ENCODE results near the gene NAV2.

NAV2 gene

DNA sequence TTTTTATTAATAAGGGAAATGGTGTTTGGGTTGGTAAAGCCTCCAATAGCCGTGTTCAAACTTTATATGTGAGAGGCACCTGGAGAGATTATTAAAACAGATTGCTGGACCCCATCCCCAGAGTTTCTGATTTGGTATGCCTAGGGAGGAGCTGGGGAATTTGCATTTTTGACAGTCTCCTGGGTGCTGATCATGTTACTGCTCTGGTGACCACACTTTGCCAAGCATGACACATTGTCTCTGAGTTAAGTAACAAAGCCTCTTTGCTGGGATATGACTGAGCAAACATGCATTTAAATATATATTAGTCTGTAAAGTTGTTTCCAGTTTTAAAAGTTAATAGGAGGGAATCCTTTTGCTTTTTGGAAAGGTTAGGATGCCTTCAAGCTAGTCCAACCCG lies 140.4 kb downstream of the NAV2 start:
- Mint-ChIP-seq H3K9me3 (no peaks in the 10 kb centered on the region), H3K27me3 (ENCODE audit: low read depth) (peaks cover 8% of the 10 kb centered on the region), H3K4me3 (no peak overlapping the region), H3K4me1 (ENCODE audit: low read depth) (no peaks in the 10 kb centered on the region), H3K36me3 (ENCODE audit: low read depth) (no peaks in the 10 kb centered on the region), H3K27ac (no peak overlapping the region)

DNA sequence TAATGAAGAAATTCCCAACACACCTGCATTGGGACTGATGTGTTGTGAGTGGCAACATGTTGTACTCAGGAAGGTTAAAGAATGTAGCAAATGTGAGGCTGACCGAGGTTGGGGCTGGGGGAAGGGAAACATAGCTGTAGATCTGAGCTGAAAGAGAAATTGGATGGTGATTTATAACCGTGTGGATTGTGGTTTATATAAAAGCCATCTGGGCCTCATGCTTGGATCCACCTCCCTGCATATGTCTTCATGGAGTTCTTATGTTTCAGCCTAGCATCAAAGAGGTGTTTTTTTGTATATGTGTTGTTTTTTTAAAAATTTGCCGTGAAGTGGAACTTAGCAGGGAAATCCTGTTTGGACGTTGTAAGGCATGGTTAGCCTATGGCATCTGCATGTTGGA lies 141.3 kb downstream of the NAV2 start:
- Mint-ChIP-seq H3K36me3 (ENCODE audit: low read depth) (no peaks in the 10 kb centered on the region), H3K27ac (no peak overlapping the region), H3K27me3 (ENCODE audit: low read depth) (peaks cover 8% of the 10 kb centered on the region), H3K4me3 (no peak overlapping the region), H3K4me1 (ENCODE audit: low read depth) (no peaks in the 10 kb centered on the region), H3K9me3 (no peaks in the 10 kb centered on the region)

DNA sequence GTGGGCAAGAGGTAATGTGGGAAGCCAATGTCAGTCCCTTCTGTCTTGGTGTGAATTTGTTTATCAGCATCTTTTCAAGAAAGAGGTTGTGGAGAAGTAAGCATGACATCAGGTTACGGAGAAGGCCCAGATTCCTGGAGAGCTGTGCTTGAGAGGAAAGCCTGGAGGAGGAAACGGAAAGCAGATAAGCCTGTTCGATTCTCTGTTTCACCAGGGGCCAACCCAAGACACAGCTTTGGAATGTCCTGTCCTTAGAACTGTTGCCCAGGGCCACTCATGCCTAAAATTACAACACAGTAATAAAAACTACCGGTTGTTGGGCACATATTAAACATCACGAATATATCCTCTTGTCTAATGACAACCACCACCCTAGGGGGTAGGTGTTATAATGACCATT lies 148.5 kb downstream of the NAV2 start:
- H3K36me3 Mint-ChIP-seq (ENCODE audit: low read depth), result no peaks in the 10 kb centered on the region
- H3K4me1 Mint-ChIP-seq (ENCODE audit: low read depth), result no peaks in the 10 kb centered on the region
- H3K4me3 Mint-ChIP-seq, result no peak overlapping the region
- no peaks in the 10 kb centered on the region for H3K9me3 Mint-ChIP-seq
- no peak overlapping the region for H3K27ac Mint-ChIP-seq
- no peaks in the 10 kb centered on the region for H3K27me3 Mint-ChIP-seq (ENCODE audit: low read depth)

DNA sequence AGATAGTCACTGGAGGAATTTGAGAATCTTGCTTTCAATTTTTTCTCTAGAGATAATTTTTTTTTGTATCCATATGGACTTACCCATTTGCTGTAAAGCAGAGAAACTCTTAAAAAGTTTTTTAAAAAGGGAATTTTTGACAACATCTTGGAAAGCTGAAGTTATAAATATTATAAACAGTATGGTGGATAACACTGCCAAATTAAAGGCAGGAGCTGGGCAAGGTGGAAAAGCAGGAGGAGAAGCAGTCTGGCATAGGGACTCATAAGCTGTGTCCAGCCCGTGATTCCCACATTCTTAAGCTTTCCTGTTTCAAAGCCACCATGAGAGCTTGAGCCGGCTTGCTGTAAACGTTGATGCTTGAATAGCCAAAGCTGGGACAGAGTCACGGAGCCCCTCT lies 149.5 kb downstream of the NAV2 start:
- H3K9me3 Mint-ChIP-seq, result no peaks in the 10 kb centered on the region

DNA sequence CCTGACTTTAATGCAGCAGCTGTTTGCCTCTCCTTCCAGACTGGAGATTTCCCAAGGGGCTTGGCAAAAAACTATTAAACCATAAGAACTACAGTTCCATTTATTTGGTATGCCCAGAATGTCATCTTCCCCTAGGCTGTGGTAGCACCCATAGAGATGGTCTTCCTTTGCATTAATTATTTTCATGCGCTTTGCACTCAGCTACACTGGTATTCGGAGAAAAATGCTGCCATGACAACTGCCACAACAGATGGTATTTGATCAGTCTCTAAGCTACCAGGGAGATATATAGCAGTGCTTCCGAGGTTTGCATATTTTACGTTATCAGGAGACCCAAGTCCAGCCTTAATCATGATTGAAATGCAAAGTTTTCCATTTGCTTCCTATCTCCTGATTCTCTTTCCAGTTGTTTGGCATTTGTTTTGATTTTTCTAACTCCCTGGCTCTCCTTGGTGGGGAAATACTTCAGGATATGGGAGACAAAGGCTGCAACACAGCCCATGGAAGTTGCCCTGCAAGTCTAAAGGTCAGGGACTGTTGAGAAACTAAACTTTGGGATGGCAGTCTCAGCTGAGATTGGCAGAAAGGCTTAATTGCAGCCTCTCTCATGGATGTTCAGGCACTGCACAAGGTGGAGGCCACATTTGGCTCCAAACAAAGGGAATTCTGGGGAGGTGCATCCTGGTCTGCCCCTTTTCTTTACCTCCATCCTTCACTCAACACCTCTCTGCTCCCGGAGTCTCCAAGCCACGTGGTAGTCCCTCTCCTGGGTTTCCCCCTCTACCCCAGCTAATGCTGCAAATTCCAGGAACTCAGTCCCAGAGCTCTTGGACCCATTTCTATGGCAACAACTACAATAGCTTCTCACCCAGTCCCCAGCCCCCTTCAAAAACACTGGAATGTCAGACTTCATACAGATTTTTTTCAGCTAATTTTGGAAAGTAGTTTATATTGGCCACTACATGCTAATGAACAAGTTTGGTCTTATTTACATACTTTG lies 151.8 kb downstream of the NAV2 start:
- Mint-ChIP-seq H3K4me3 (no peak overlapping the region), H3K36me3 (ENCODE audit: low read depth) (no peaks in the 10 kb centered on the region), H3K27ac (no peak overlapping the region), H3K4me1 (ENCODE audit: low read depth) (no peaks in the 10 kb centered on the region), H3K27me3 (ENCODE audit: low read depth) (no peaks in the 10 kb centered on the region), H3K9me3 (no peaks in the 10 kb centered on the region)

More for the DNA sequence above, 149.5 kb downstream of the NAV2 start:
- Mint-ChIP-seq H3K27ac (no peak overlapping the region), H3K4me1 (ENCODE audit: low read depth) (no peaks in the 10 kb centered on the region), H3K27me3 (ENCODE audit: low read depth) (no peaks in the 10 kb centered on the region), H3K4me3 (no peak overlapping the region), H3K36me3 (ENCODE audit: low read depth) (no peaks in the 10 kb centered on the region)

DNA sequence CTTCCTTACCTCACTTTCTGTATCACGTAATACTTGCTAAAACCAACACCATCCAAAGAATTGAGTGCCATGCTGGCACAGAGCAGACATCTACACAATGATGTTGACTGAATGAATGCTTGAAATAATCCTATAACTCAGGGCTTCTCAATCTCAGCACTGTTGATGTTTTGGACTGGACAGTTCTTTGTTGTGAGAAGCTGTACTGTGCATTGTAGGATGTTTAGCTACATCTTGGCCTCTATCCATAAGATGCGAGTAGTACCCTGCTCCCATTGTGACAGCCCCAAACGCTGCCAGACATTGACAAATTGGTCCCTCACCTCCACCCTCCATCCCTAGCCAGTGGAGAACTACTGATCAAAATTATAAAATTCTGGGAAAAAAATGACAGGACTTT lies 153.4 kb downstream of the NAV2 start:
- Mint-ChIP-seq H3K27me3 (ENCODE audit: low read depth) (no peaks in the 10 kb centered on the region), H3K27ac (no peak overlapping the region), H3K36me3 (ENCODE audit: low read depth) (no peaks in the 10 kb centered on the region), H3K4me1 (ENCODE audit: low read depth) (no peaks in the 10 kb centered on the region), H3K9me3 (no peaks in the 10 kb centered on the region), H3K4me3 (no peak overlapping the region)

DNA sequence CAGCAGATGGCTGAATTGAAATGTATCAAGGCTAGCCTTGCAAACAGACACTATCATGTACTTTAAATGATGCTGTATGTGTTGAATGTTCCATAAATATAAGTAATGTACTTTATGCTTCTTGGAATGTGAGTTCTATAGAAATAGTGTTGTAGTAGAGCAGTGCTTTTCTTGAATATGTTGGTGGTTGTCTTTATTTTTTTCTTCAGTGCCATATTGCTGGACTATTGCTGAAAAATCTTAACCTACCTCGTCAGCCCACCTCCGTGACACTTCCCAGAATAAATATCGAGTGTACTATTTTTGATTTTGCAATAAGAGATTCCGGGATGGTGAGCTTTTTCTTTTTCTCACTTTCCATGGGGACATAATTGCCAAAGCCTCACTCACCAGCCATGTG lies 153.9 kb downstream of the NAV2 start:
- Mint-ChIP-seq H3K27me3 (ENCODE audit: low read depth) (no peaks in the 10 kb centered on the region), H3K4me1 (ENCODE audit: low read depth) (no peaks in the 10 kb centered on the region), H3K36me3 (ENCODE audit: low read depth) (no peaks in the 10 kb centered on the region), H3K27ac (no peak overlapping the region), H3K4me3 (no peak overlapping the region), H3K9me3 (no peaks in the 10 kb centered on the region)

DNA sequence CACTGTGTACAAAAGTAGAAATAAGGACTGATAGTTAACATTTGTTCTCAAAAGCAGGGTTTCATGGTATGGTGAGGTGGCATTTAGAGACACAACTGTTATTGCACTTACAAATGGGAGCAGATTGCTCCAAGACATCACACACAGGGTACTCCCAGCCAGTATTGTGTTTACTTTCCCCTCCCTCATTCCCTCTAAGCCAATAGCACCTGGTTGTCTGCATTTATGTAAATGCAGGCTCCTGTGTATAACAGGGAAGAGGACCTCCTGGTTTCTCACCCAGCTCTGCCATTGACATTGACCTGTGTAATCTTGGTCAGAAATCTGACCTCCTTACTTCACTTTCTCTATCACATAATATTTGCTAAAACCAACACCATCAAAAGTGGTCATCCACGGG lies 154.4 kb downstream of the NAV2 start:
- H3K4me1 Mint-ChIP-seq (ENCODE audit: low read depth), result no peaks in the 10 kb centered on the region

DNA sequence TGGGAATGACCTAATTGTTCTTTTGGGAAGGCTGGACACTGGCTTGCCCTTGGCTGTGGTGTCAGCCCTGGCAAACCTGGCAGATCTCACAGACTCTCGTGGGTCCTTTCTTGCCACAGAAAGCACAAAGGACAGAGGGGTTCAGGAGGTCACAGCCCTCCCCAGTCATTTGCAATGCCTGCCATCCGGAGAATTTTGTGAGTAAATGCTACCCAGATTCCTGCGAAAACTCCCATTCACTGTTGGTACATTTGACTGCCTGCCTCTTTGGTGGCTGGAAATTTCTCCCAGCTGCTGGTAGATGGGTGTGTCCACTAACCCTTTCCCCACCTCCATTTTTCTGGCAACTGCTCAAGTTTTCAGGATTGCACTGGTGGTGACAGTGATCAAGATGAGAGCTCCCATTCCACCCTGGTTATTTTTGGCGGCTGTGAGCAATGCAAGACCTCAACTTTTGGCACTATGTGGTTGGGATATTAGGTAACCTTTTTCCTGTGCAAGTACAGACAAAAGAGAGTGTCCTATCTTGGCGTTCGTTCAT lies 155.7 kb downstream of the NAV2 start:
- H3K27me3 Mint-ChIP-seq (ENCODE audit: low read depth), result no peaks in the 10 kb centered on the region
- H3K36me3 Mint-ChIP-seq (ENCODE audit: low read depth), result no peaks in the 10 kb centered on the region
- no peak overlapping the region for H3K27ac Mint-ChIP-seq
- no peaks in the 10 kb centered on the region for H3K9me3 Mint-ChIP-seq
- H3K4me3 Mint-ChIP-seq, result no peak overlapping the region
- H3K4me1 Mint-ChIP-seq (ENCODE audit: low read depth), result no peaks in the 10 kb centered on the region

More for the DNA sequence above, 154.4 kb downstream of the NAV2 start:
- Mint-ChIP-seq H3K4me3 (no peak overlapping the region), H3K27me3 (ENCODE audit: low read depth) (no peaks in the 10 kb centered on the region), H3K36me3 (ENCODE audit: low read depth) (no peaks in the 10 kb centered on the region), H3K9me3 (no peaks in the 10 kb centered on the region), H3K27ac (no peak overlapping the region)

DNA sequence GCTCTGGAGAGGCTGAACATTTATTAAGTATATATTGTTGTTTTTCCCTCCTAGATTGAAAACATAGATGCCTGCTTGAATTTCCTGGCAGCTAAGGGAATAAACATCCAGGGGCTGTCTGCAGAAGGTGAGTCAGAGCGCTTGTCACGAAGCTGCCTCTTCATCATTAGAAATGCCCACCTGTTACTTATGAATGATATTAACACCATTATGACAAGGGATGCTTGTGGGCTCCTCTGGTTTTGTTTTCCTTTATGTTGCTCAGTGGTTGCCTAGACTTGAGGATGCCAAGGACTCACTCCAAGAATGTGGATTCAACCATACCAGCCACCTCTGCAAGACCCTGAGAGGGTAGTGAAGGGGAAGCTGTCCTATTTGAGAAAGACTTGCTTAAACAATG lies 156.2 kb downstream of the NAV2 start:
- H3K36me3 Mint-ChIP-seq (ENCODE audit: low read depth), result no peaks in the 10 kb centered on the region
- no peaks in the 10 kb centered on the region for H3K4me1 Mint-ChIP-seq (ENCODE audit: low read depth)
- H3K4me3 Mint-ChIP-seq, result no peak overlapping the region
- H3K27ac Mint-ChIP-seq, result no peak overlapping the region
- no peaks in the 10 kb centered on the region for H3K27me3 Mint-ChIP-seq (ENCODE audit: low read depth)
- H3K9me3 Mint-ChIP-seq, result no peaks in the 10 kb centered on the region

DNA sequence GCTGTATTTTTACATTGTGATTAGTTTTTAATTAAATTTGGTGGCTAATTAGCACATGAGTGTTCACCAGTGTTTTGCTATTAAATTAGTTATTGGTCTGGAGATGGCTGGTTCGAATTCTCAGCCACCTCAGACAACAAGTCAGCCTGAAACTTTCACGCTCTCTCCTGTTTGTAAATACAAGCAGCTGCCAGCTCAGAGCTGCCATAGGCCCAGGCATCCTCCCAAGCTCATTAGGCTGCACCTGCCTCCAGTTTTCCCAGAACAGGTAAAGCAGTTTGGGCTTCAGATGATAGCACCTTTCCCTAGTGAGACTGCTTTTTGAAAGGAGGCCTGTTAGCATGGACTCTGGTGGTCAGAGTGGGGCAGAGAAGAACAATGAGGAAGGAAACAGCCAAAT lies 156.8 kb downstream of the NAV2 start:
- Mint-ChIP-seq H3K9me3 (no peaks in the 10 kb centered on the region), H3K4me3 (no peak overlapping the region), H3K36me3 (ENCODE audit: low read depth) (no peaks in the 10 kb centered on the region), H3K27ac (no peak overlapping the region), H3K27me3 (ENCODE audit: low read depth) (no peaks in the 10 kb centered on the region), H3K4me1 (ENCODE audit: low read depth) (no peaks in the 10 kb centered on the region)

DNA sequence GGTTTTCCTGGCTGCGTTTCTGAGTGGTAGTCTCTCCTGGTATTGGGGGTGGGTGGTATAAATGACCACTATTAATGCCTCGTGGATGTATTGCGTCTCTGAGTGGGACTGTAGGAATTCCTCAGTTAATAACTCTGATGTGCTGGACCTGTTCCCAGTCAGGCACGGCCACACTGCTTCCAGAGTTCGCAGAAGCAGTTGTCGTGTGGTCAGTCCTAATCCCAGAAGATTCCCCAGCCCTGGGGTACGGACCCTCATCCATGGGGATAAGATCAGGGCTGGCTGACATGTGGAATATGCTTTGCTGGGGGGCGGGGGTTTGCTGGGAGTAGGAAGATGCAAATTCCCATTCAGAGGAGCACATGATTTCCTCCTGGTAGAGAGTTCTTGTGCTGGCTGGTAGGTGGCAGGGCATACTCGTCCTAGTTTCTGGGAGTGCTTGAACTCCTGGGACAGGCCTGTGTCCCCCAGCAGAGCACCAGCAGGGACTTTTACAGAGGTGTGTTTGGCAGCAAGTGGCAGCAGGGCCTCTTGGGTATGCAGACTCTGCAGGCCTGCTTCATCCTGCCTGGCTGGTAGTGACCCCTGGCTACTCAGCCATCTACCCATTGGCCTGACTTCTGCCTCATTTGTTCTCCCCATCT lies 157.4 kb downstream of the NAV2 start:
- no peak overlapping the region for H3K27ac Mint-ChIP-seq
- H3K27me3 Mint-ChIP-seq (ENCODE audit: low read depth), result no peaks in the 10 kb centered on the region
- no peaks in the 10 kb centered on the region for H3K4me1 Mint-ChIP-seq (ENCODE audit: low read depth)
- no peaks in the 10 kb centered on the region for H3K36me3 Mint-ChIP-seq (ENCODE audit: low read depth)
- no peaks in the 10 kb centered on the region for H3K9me3 Mint-ChIP-seq
- no peak overlapping the region for H3K4me3 Mint-ChIP-seq

DNA sequence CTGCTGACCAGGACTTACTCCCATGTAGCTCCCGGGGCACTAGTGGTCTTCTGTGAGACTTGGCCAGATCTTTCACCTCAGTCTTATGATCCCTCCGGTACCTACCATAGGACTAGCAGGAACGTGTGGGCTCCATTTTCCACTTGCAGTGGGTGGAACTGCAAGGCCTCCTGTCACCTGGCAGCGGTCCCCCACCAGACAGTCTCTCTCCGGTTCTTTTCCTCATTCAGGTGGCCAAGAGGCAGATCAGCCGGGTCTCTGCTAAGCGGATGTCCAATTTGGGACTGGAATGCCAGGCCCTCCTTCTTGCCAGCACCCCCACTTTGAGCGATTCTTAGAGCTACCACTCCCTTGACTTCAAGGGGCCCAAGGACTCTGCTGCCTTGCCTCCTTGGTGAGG lies 158.9 kb downstream of the NAV2 start:
- Mint-ChIP-seq H3K9me3 (no peaks in the 10 kb centered on the region), H3K4me3 (no peak overlapping the region), H3K27me3 (ENCODE audit: low read depth) (no peaks in the 10 kb centered on the region), H3K36me3 (ENCODE audit: low read depth) (no peaks in the 10 kb centered on the region), H3K27ac (no peak overlapping the region), H3K4me1 (ENCODE audit: low read depth) (no peaks in the 10 kb centered on the region)

DNA sequence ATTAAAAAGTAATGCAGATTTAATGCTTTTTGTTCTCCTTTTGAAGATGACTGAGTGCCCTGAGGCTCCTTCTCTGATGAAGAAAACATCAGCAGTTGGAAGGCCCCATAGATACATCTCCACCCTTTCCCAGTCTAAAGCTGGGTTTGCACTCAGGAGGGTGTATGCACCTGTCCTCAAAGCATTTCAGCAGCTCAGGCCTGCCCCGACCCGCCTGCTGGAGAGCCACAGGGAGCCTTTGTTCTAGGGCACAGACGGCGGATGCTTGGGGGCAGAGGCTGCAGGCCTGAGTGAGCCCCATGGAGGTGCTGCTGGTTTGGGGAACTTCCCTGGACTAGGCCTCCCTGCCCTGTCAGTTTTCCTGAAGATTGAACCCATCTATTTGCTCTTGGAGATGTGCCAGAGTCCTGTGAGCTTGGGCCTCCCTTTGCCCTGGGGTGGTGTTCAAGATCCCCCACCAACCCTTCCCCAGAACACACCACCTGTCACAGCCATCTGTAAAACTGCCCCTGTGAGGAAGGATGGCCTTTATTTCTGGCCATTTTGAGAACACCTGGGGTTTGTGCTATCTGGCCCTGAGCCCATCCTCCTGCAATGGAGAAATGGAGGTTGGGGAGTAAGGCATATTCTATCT lies 160.0 kb downstream of the NAV2 start:
- no peaks in the 10 kb centered on the region for H3K27me3 Mint-ChIP-seq (ENCODE audit: low read depth)
- H3K4me3 Mint-ChIP-seq, result no peak overlapping the region
- no peaks in the 10 kb centered on the region for H3K9me3 Mint-ChIP-seq
- H3K4me1 Mint-ChIP-seq (ENCODE audit: low read depth), result no peaks in the 10 kb centered on the region
- no peak overlapping the region for H3K27ac Mint-ChIP-seq
- no peaks in the 10 kb centered on the region for H3K36me3 Mint-ChIP-seq (ENCODE audit: low read depth)

All from T-helper 1 cell treated with Interleukin-12 subunit alpha and Interleukin-12 subunit beta and Interleukin-4 antibody, amounts not matched to agents 30 μg/mL and 1 μg/mL, for 36 hours (primary cell).